OCI-LY1 (cell line): ENCODE data around the gene ALKBH1.

ENCODE experiments used
- H2AFZ ChIP-seq: fragments of 200-600 bp; sonication (generic), shearing (Covaris generic); 2 replicates; pipeline ENCODE4 v1.6.0; 2014; ENCODE audit warnings: antibody characterized with exemption, mild to moderate bottlenecking, low read length
- H3F3A ChIP-seq: fragments of 200-600 bp; sonication (generic), shearing (Covaris generic); 2 replicates; pipeline ENCODE4 v1.6.0; 2014; ENCODE audit warnings: mild to moderate bottlenecking, antibody characterized with exemption, low read length, moderate library complexity; ENCODE audit not compliant: insufficient read depth
- H3K27ac ChIP-seq: fragments of 200-600 bp; sonication (generic); 2 replicates; pipeline ENCODE4 v1.5.1; 2014; ENCODE audit warnings: low read length, mixed run types, mild to moderate bottlenecking, low read depth; ENCODE audit not compliant: poor library complexity, severe bottlenecking
- H3K27me3 ChIP-seq: fragments of 200-600 bp; sonication (generic); 2 replicates; pipeline ENCODE4 v1.6.0; 2014; ENCODE audit warnings: antibody characterized with exemption, mild to moderate bottlenecking, low read length, moderate library complexity; ENCODE audit not compliant: insufficient read depth
- H3K36me3 ChIP-seq: fragments of 200-600 bp; sonication (generic); 2 replicates; pipeline ENCODE4 v1.6.1; 2014; ENCODE audit warnings: mild to moderate bottlenecking, antibody characterized with exemption, low read length, moderate library complexity, mixed read lengths; ENCODE audit not compliant: insufficient read depth
- H3K4me1 ChIP-seq: fragments of 200-600 bp; sonication (generic); 2 replicates; pipeline ENCODE4 v1.5.1; 2014; ENCODE audit warnings: mild to moderate bottlenecking, low read length, moderate library complexity; ENCODE audit not compliant: insufficient read depth, severe bottlenecking
- H3K4me2 ChIP-seq: fragments of 200-600 bp; sonication (generic), shearing (Covaris generic); 2 replicates; pipeline ENCODE4 v1.6.1; 2014; ENCODE audit warnings: low read length
- H3K4me3 ChIP-seq: fragments of 200-600 bp; sonication (generic); 2 replicates; pipeline ENCODE4 v1.5.1; 2014; ENCODE audit warnings: low read length, low read depth, mild to moderate bottlenecking, mixed read lengths; ENCODE audit not compliant: poor library complexity, severe bottlenecking
- H3K79me2 ChIP-seq: fragments of 200-600 bp; shearing (Covaris generic); 2 replicates; pipeline ENCODE4 v1.6.1; 2016; ENCODE audit warnings: mixed run types, low read length, mixed read lengths; ENCODE audit not compliant: insufficient read depth
- H3K9ac ChIP-seq: fragments of 200-600 bp; sonication (generic), shearing (Covaris generic); 2 replicates; pipeline ENCODE4 v1.6.1; 2014; ENCODE audit warnings: mild to moderate bottlenecking, low read length, mixed read lengths
- H3K9me2 ChIP-seq: fragments of 200-600 bp; sonication (generic), shearing (Covaris generic); 2 replicates; pipeline ENCODE4 v1.6.1; 2014; ENCODE audit warnings: low read depth, mild to moderate bottlenecking, low read length, mixed read lengths
- H3K9me3 ChIP-seq: fragments of 200-600 bp; shearing (Covaris generic); 2 replicates; pipeline ENCODE4 v1.6.1; 2014; ENCODE audit warnings: low read length, mixed read lengths
- H4K20me1 ChIP-seq: fragments of 200-600 bp; sonication (generic), shearing (Covaris generic); 2 replicates; pipeline ENCODE4 v1.6.0; 2016; ENCODE audit warnings: mild to moderate bottlenecking, low read length; ENCODE audit not compliant: insufficient read depth
- EZH2 ChIP-seq: fragments of 200-600 bp; sonication (generic), shearing (Covaris generic); IDR thresholded peaks from 2 replicates; pipeline ENCODE4 v1.8.0; 2017; ENCODE audit warnings: borderline replicate concordance, mixed run types, mild to moderate bottlenecking, antibody characterized with exemption, low read length, moderate library complexity, mixed read lengths
- TF ChIP-seq, protein P1 (sequence below): fragments of 200-600 bp; sonication (generic), shearing (Covaris generic); IDR thresholded peaks from 2 replicates; pipeline ENCODE4 v1.5.1; 2017; ENCODE audit warnings: mild to moderate bottlenecking, antibody characterized with exemption, low read length, moderate library complexity, mixed read lengths

Gene ALKBH1

GRCh38 chr14:77645520-77646230, 62.1 kb downstream of the ALKBH1 start:
- no peak overlapping the region for H3K4me3 ChIP-seq
- TF ChIP-seq, protein P1, sequence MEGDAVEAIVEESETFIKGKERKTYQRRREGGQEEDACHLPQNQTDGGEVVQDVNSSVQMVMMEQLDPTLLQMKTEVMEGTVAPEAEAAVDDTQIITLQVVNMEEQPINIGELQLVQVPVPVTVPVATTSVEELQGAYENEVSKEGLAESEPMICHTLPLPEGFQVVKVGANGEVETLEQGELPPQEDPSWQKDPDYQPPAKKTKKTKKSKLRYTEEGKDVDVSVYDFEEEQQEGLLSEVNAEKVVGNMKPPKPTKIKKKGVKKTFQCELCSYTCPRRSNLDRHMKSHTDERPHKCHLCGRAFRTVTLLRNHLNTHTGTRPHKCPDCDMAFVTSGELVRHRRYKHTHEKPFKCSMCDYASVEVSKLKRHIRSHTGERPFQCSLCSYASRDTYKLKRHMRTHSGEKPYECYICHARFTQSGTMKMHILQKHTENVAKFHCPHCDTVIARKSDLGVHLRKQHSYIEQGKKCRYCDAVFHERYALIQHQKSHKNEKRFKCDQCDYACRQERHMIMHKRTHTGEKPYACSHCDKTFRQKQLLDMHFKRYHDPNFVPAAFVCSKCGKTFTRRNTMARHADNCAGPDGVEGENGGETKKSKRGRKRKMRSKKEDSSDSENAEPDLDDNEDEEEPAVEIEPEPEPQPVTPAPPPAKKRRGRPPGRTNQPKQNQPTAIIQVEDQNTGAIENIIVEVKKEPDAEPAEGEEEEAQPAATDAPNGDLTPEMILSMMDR: no peak
- no peak for TF ChIP-seq EZH2
- no peaks in the 10 kb centered on the region for H3F3A ChIP-seq
- no peaks in the 10 kb centered on the region for H3K9me3 ChIP-seq
- H3K4me1 ChIP-seq: peaks cover 16% of the 10 kb centered on the region
- H3K4me2 ChIP-seq: no peak overlapping the region
- no peak overlapping the region for H3K27ac ChIP-seq
- no peaks in the 10 kb centered on the region for H3K9me2 ChIP-seq
- no peaks in the 10 kb centered on the region for H4K20me1 ChIP-seq
- no peak overlapping the region for H3K9ac ChIP-seq
- no peak overlapping the region for H2AFZ ChIP-seq
- no peaks in the 10 kb centered on the region for H3K36me3 ChIP-seq
- H3K79me2 ChIP-seq: no peaks in the 10 kb centered on the region
- no peaks in the 10 kb centered on the region for H3K27me3 ChIP-seq

- peak overlapping the region; percentile 20; the same call in 1 of the 2 replicates for H2AFZ ChIP-seq
- H3K4me3 ChIP-seq: peak overlapping the region; percentile 56
- H4K20me1 ChIP-seq: no peaks in the 10 kb centered on the region
- H3K9ac ChIP-seq: peak overlapping the region; percentile 58; the same call in 1 of the 2 replicates
- no peaks in the 10 kb centered on the region for H3K36me3 ChIP-seq
- no peaks in the 10 kb centered on the region for H3K9me2 ChIP-seq
- no peaks in the 10 kb centered on the region for H3K79me2 ChIP-seq
- TF ChIP-seq, protein P1: no peak
- no peak for TF ChIP-seq EZH2
- H3K27ac ChIP-seq: no peak overlapping the region
- H3K9me3 ChIP-seq: 0 out of 2 replicates have a peak, but pooled peaks cover 3% of the 10 kb centered on the region
- H3K27me3 ChIP-seq: no peaks in the 10 kb centered on the region
- no peaks in the 10 kb centered on the region for H3F3A ChIP-seq
- H3K4me2 ChIP-seq: peak overlapping the region; percentile 72
- H3K4me1 ChIP-seq: peaks cover 16% of the 10 kb centered on the region
Measured at GRCh38 chr14:77642407-77642806, 65.4 kb downstream of the ALKBH1 start.

DNA sequence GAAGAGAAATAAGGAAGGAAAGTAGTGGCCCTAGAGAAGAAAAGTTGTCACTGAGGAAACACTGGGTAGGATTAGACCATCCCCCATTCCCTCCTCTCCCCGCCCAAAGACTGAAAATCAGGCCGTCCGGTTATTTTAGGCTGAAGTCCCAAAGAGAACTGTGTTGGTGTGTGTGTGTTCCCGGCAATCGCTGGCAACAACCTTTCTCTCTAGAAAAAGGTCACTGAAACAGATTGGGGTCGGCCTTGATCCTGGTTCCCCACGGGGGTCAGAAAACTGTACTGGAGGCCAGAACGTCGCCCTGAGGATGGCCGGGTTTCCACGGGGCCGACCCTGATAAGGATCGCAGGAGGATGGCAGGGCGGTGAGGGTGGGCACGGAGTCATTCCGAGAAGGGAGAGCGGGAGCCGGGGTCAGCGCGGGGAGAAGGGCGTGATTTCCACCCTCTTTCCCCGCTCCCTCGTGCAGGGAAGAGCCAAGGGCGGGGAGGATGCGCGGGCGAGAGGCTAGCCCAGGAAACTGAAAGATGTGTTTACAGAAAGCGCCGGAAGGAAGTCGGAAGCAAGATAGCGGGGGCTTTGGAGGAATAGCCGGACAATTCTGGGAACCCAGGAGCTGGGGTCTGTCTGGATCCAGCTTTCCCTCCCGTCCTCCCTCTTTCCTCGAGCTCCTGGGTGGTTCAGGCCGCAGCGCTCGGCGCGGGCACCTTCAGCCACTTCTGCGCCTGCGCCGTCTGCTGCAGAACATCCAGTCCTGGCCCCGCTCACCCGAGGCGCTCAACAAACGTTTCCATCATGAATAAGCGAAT, 66.1 kb downstream of the ALKBH1 start:
- Histone ChIP-seq H3K9me2 (no peaks in the 10 kb centered on the region), H3K9ac (peak overlapping the region; percentile 58), H3F3A (no peaks in the 10 kb centered on the region), H3K4me3 (peak overlapping the region; percentile 56), H4K20me1 (no peaks in the 10 kb centered on the region), H3K36me3 (no peaks in the 10 kb centered on the region), H3K4me2 (peak overlapping the region; percentile 72), H3K27me3 (no peaks in the 10 kb centered on the region), H3K9me3 (0 out of 2 replicates have a peak, but pooled peaks cover 3% of the 10 kb centered on the region), H2AFZ (peak overlapping the region; percentile 20; the same call in 1 of the 2 replicates), H3K27ac (peak overlapping the region; percentile 30), H3K79me2 (no peaks in the 10 kb centered on the region), H3K4me1 (peaks cover 16% of the 10 kb centered on the region)
- no peak for TF ChIP-seq EZH2
- TF ChIP-seq, protein P1: no peak
